Measurements from ENCODE around the gene HSD11B1L. TPM values are rescaled to one million over a fixed set of nuclear protein-coding genes. Genes with fewer than 3 reads are reported as not detected.
"Not testable (repeated sequence)": the region's sequence is repeated elsewhere in the genome, so short reads cannot be mapped to it uniquely, and the experiment has no call there.

The HSD11B1L gene
- total RNA-seq, 1 experiment from 2014 or later = 2.2 TPM

DNA sequence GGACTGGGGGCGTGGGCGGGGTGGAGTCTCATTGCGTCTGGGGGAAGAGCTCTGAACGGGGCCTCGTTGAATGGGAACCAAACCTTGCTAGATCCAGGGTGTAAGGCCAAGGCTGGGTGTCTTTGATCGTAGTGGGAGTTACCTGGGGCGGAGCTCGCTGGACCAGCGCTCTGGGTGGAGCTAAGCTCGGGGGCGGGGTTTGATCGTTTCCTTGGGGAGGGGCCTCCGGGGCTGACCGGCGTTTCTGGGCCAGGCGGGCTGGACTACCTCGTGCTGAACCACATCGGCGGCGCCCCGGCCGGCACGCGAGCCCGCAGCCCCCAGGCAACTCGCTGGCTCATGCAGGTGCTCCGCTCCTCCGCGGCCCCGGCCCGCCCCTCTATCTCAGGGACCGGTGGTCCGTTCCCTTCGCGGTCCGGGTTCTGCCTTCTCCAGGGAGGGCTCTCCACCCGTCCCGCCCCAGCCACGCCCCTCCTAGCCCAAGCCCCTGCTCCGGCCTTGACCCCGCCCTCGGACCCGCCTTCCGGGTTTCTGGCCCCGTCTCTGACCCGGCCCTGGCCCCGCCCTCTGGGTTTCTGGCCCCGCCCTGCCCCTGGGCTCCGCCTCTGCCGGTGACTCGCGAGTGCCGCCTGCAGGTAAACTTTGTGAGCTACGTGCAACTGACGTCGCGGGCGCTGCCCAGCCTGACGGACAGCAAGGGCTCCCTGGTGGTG, 6.0 kb downstream of the HSD11B1L start:
- peak; percentile 97 for DNase-seq (ENCODE audit: low read depth)

GRCh38 chr19:5687360-5688198, 6.8 kb downstream of the HSD11B1L start:
- no peak for DNase-seq (ENCODE audit: low read depth)

DNA sequence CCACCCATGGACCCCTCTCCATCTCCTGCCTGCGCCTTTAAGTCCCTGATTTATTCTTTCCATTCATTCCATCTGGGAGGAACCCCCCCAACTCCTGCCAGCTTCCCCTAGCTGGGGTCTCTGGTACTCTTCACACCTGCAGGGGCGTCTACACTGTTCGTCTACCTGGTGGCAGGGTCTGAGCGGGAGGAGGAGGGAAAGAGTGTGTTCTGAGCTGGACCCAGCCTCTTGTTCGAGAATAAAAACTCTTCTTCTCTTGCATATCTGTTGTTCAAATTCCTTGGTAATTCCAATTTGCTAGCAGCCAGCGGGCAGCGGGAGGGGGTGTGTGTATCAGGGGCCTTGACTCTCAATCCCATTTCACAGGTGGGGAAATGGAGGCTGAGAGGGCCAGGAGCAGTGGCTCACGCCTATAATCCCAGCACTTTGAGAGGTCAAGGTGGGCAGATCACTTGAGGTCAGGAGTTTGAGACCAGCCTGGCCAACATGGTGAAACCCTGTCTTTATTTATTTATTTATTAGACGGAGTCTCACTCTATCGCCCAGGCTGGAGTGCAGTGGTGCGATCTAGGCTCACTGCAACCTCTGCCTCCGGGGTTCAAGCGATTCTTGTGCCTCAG, 7.5 kb downstream of the HSD11B1L start:
- DNase-seq (ENCODE audit: low read depth) = not testable (repeated sequence)

GRCh38 chr19:5690125-5690954, 9.5 kb downstream of the HSD11B1L start, which contains the start of gene RPL36:
Gene RPL36, plus strand, starts transcription at chr19:5690295. Its CDS starts 213 bp downstream, at chr19:5690508.
- DNase-seq (ENCODE audit: low read depth) = peak; percentile 99

- peak; percentile 59 for DNase-seq (ENCODE audit: low read depth)
These were observed 10.4 kb downstream of the HSD11B1L start for GRCh38 chr19:5690955-5691821.

GRCh38 chr19:5691822-5692722, 11.2 kb downstream of the HSD11B1L start:
- peak; percentile 10 for DNase-seq (ENCODE audit: low read depth)

DNA sequence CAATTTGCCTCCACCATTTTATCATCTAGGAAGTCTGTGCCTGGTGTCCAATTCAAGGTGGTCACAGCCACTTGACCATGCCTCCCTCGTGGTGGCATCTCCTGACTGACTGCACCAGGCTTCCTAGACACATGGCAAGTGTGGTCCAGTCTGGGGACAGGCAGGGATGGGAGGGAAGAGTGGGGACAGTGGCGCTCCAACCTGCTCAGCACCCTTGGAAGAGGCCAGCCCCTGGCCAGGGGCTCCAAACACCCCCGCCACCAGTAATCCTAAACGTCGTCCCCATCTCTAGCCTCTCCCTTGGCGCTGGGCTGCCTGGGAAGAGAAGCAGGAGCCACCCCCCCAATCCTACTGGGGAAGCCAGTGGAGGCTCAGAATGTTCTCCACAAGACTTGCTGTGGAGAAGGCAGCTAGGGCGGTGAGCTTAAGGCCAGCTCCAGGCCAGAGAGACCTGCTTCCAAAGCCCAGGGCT, 11.9 kb downstream of the HSD11B1L start:
- no peak for DNase-seq (ENCODE audit: low read depth)

DNA sequence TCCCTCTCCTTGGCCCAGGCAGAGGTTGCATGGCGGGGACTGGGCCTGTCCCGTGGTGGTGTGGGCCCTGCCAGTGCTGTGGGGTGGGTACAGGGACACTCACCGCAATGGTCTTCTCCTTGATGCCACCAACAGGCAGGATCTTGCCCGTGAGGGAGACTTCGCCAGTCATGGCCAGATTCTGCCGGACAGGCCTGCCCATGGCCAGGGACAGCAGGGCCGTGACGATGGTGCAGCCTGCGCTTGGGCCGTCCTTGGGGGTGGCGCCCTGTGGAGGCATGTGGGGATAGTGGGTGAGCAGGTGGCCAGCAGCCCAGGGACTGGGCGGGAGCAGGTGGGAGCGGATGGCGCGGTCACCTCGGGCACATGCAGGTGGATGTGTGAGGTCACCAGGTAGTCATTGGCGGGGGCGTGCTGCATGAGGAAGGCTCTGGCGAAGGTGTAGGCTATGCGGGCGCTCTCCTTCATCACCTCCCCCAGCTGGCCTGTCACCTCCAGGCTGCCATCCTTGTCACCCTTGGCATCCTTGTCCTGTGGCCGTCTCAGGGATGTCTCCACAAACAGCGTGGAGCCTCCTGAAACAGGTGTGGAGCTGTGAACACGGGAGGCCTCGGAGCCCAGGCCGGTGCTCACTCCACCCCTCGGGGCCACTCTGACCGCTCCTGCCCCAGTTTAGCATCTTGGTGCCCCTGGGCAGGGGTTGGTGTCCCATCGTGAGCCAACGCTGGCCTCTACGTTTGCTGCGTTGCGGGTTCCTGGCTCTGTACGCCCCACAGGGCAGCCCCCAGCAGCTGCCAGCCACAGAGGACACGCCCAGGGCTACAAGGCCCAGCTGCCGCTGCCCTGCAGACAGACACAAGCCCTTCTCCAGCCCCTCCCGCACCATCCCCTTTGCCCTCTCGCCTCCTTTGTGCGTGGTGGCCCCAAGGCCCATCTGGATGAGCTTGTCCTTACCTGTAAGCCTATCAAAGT, 12.7 kb downstream of the HSD11B1L start:
- no peak for DNase-seq (ENCODE audit: low read depth)

DNA sequence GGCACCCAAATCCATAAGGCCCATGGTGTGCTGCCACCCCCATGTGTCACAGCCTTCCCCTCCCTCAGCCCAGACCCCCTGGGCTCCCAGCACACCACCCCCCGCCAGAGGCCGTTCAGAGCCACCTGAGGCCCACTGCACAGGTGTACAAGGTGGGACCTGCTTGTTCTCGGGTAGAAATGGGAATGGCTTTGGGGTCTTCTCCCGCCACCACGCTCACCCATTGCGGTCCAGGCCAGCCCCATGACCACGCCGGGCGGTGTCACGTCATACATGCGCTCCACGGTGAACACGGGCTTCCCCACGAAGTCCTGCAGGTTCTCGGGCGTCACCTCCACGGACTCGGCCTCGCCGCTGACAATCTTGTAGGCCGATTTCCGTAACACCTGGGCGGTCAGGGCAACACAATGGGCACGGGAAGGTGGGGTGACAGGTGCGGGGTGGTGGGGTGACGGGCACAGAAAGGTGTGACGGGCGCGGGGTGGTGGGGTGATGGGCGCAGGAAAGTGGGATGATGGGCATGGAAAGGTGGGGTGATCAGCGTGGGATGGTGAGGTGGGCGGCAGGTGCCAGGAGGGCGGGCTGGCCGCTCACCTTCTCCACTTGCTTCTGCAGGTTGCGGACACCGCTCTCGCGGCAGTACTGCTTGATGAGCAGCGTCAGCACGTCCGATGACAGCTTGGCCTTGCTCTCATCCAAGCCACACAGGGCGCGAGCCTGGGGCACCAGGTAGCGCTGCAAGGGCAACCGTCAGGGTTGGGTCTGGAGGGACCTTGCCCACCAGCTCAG, 13.5 kb downstream of the HSD11B1L start:
- DNase-seq (ENCODE audit: low read depth) = no peak

- peak; percentile 32 for DNase-seq (ENCODE audit: low read depth)
These were observed 14.3 kb downstream of the HSD11B1L start for GRCh38 chr19:5694956-5695648.

- DNase-seq (ENCODE audit: low read depth) = peak; percentile 40
These were observed 14.9 kb downstream of the HSD11B1L start for GRCh38 chr19:5695649-5696195.

- DNase-seq (ENCODE audit: low read depth) = peak; percentile 47
These were observed 15.6 kb downstream of the HSD11B1L start for GRCh38 chr19:5696196-5697021.

DNA sequence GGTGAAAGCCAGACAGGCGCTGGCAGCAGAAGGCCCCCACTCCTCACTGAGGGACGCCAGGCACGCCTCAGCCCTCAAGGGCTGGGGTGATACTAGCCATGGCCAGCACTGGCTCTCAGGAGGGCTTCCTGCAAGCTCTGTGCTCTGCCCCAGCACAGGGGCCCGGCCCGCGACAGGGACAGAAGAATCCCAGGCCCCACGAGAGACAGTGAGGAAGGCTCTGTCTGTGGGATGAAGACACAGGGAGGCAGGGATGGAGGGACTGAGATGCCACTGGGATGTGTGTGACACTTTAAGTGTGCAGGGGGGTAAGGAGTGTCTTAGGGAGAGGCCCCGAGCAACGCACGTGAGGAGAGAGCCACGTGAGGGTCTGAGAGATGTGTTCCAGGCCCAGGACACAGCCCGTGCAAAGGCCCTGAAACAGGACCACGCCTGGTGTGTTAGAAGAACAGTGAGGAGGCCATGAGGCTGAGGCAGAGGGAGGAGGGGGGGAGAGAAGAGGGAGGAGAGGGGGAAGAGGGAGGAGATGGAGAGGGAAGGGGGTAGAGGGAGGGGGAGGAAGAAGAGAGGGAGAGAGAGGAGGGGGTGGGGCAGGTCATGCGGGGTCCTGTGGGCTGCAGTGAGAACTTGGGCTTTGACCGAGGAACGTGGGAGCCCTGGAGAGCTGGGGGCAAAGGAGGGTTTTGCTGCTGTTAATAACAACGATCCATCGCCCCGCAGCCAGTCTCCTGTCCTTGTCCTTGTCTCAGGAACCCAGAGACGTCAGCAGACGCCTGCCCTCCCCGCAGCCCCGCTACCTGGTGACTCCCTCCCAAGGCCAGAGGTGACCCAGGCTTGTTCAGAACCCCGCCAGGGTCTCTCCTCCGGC, 16.4 kb downstream of the HSD11B1L start:
- peak; percentile 58 for DNase-seq (ENCODE audit: low read depth)

DNA sequence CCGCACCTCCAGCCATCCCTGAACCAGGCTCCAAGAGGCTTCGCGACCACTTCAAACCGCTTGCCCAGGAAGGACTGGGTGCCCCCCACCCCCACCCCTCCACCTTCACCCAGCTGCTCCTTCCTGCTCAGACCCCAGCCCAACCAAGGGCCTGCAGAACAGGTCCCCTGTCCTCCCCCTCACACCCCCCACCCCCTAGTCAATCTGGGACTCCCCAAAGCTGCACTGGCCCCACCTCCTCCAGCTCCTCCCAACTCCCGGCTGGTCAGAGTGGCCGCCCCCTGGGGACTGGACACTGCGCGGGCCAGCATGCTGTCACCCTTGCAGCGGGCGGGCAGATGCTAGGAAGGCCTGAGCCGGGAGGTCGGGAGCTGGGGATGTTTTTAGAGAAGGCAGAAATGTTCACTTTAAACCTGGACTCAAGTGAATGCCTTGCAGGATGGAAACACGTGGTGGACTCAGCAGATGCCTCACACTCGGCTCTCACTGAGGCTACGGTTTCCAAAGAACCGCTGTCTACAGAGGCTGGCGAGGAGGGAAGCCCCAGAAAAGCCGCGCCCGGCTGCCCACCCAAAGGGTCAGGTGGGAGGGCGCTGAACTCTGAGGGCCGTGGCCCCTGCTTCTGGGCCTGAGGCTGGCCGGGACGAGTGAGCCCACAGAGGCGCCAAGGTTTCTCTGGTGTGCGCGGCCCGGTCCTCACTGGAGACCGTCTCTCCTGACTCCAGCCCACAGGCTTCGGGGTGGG, 17.2 kb downstream of the HSD11B1L start:
- peak; percentile 49 for DNase-seq (ENCODE audit: low read depth)

All from Daoy (cell line).